AG04449 (cell line): Measurements from ENCODE around the gene AS3MT.
A peak's percentile ranks its signal among the peaks of the same experiment; 100 is the strongest.

Experiments used
- CTCF ChIA-PET: fragments of 350-600 bp; formaldehyde crosslinking; extraction: SDS; loops from one replicate; lab custom pipeline; 2021; ENCODE audit warnings: antibody characterized with exemption; lab: Yijun Ruan, JAX
- POLR2A ChIA-PET: fragments of 400-600, 350-600 bp; formaldehyde crosslinking; extraction: SDS; loops from one replicate; lab custom pipeline; 2020; ENCODE audit warnings: antibody characterized with exemption, inconsistent platforms; lab: Yijun Ruan, JAX
- DNase-seq: peaks from one replicate; pipeline ENCODE4 v3.0.0-alpha.2; 2010; ENCODE audit warnings: low read depth, low spot score
- H3K4me3 ChIP-seq: 2 replicates; pipeline ENCODE4 v1.5.1; 2011; ENCODE audit warnings: low read depth, mild to moderate bottlenecking, control low read depth, low read length
- CTCF ChIP-seq: IDR thresholded peaks from one replicate; pipeline ENCODE4 v1.5.1; 2011; ENCODE audit warnings: mild to moderate bottlenecking, moderate library complexity, low read length, control low read depth, inconsistent platforms; ENCODE audit not compliant: insufficient read depth; ENCODE audit errors: missing control alignments

AS3MT gene

GRCh38 chr10:102917314-102917961, 48.2 kb downstream of the AS3MT start:
- peak; percentile 97 for TF ChIP-seq CTCF
- ChIA-PET CTCF (interaction anchor here (0.6 to 12.3 kb wide), 42 partner anchors 8 to 417 kb away, joined by 3 to 475 read pairs (median 5); partner anchors contain the start of genes AS3MT and CYP17A1), POLR2A (interaction anchor here (1.0 to 1.4 kb wide), 4 partner anchors 123 to 203 kb away, joined by 3 to 4 read pairs (median 4); partner anchors contain the start of genes ARL3 and SFXN2)
- peak overlapping the region; percentile 99 for H3K4me3 ChIP-seq
- DNase-seq = no peak

DNA sequence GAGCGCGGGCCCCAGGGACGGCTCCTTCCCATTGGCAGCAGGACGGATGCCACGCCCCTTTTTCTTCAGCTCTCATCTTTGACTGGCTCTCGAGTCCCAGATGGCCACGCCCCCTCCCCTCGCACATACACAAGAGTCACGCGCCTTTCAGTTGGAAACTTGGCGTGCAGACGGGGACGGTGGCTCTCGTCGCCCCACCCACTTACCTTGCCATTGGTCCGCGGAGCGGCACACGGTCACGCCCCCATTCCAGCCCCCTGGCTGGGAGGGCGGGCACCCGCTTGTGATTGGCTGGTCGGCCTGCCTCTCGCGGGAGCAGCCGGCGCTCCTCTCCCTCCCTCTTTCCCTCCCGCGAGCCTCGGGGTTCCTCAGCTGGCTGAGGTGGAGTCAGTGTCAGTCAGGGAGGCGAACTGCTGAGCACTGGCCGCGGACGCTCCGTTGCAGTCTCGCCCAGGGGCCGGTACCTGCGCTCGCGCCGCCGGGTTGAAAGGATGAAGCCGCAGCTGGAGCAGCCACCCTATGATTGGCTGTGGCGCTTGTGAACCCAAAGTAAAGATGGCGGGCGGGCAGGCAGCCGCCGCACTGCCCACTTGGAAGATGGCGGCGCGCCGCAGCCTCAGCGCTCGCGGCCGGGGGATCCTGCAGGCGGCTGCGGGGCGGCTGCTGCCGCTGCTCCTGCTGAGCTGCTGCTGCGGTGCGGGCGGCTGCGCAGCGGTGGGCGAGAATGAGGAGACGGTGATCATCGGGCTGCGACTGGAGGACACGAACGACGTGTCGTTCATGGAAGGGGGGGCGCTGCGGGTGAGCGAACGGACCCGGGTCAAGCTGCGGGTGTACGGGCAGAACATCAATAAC, 48.9 kb downstream of the AS3MT start, which contains the start of gene CNNM2:
CNNM2 (plus strand) TSS at position 333 of the 855 bp plus-strand sequence; CDS start at position 520, 187 bp downstream.
- CTCF ChIA-PET = interaction anchor here (0.6 to 12.3 kb wide), 34 partner anchors 8 to 416 kb away, joined by 3 to 475 read pairs (median 6); partner anchors contain the start of genes AS3MT and CYP17A1

GRCh38 chr10:102918817-102919245, 49.6 kb downstream of the AS3MT start:
- no peak for TF ChIP-seq CTCF
- no peak for DNase-seq
- CTCF ChIA-PET = interaction anchor here (0.8 to 12.3 kb wide), 11 partner anchors 17 to 415 kb away, joined by 3 to 475 read pairs (median 10); no protein-coding TSS in a partner anchor
- peak overlapping the region; percentile 99 for H3K4me3 ChIP-seq
- POLR2A ChIA-PET = interaction anchor here (1.4 kb wide), 1 partner anchor 205 kb away, joined by 3 read pairs; the partner anchor contains the start of genes ARL3 and SFXN2

More for the DNA sequence above, 48.9 kb downstream of the AS3MT start, which contains the start of gene CNNM2:
- POLR2A ChIA-PET = interaction anchor here (1.0 to 1.4 kb wide), 4 partner anchors 122 to 204 kb away, joined by 3 to 4 read pairs (median 4); partner anchors contain the start of genes ARL3 and SFXN2
- peak within 1 kb of the TSS; percentile 99 for H3K4me3 ChIP-seq
- no peak for TF ChIP-seq CTCF
- peak; percentile 97 for DNase-seq

GRCh38 chr10:102919246-102919959, 50.1 kb downstream of the AS3MT start:
- POLR2A ChIA-PET = no interaction called here

More at GRCh38 chr10:102919246-102919959, 50.1 kb downstream of the AS3MT start:
- peak overlapping the region; percentile 99 for H3K4me3 ChIP-seq
- TF ChIP-seq CTCF = no peak
- no peak for DNase-seq
- CTCF ChIA-PET = interaction anchor here (0.7 to 12.3 kb wide), 7 partner anchors 17 to 415 kb away, joined by 3 to 475 read pairs (median 5); no protein-coding TSS in a partner anchor
